SK-N-SH treated with all-trans-retinoic acid at 6 μM for 48 hours (cell line): ENCODE measurements around the gene CCDC78.

Experiments
- ATAC-seq: fragments of 200-7000 bp; cut with Tn5 transposase; 3 replicates; pipeline ENCODE4 v1.9.1; 2020; ENCODE audit warnings: mild to moderate bottlenecking, moderate library complexity
- BACH2 ChIP-seq: fragments of 250-450 bp; sonication (Bioruptor Pico); IDR thresholded peaks from 2 replicates; pipeline ENCODE4 v1.9.0; 2021; ENCODE audit warnings: mild to moderate bottlenecking, borderline replicate concordance
- CSDC2 ChIP-seq: fragments of 250-450 bp; sonication (Bioruptor Pico); IDR thresholded peaks from 2 replicates; pipeline ENCODE4 v1.5.0; 2020; ENCODE audit warnings: mild to moderate bottlenecking, moderate library complexity
- ESRRG ChIP-seq: fragments of 250-450 bp; sonication (Bioruptor Pico); IDR thresholded peaks from 2 replicates; pipeline ENCODE4 v1.6.1; 2021; ENCODE audit warnings: mild to moderate bottlenecking
- GLIS3 ChIP-seq: fragments of 250-450 bp; sonication (Bioruptor Pico); IDR thresholded peaks from 2 replicates; pipeline ENCODE4 v1.5.0; 2020; ENCODE audit warnings: mild to moderate bottlenecking, moderate library complexity
- ISL1 ChIP-seq: fragments of 250-450 bp; sonication (Bioruptor Pico); IDR thresholded peaks from 2 replicates; pipeline ENCODE4 v2.1.2; 2022; ENCODE audit warnings: mild to moderate bottlenecking, moderate library complexity
- OSR1 ChIP-seq: fragments of 250-450 bp; sonication (Bioruptor Pico); IDR thresholded peaks from 2 replicates; pipeline ENCODE4 v1.8.0; 2022; ENCODE audit warnings: moderate library complexity, mild to moderate bottlenecking, inconsistent platforms
- PPARA ChIP-seq: fragments of 250-450 bp; sonication (Bioruptor Pico); IDR thresholded peaks from 2 replicates; pipeline ENCODE4 v1.5.0; 2020; ENCODE audit warnings: mild to moderate bottlenecking, borderline replicate concordance
- RARB ChIP-seq: fragments of 250-450 bp; sonication (Bioruptor Pico); IDR thresholded peaks from 2 replicates; pipeline ENCODE4 v1.8.0; 2021; ENCODE audit warnings: mild to moderate bottlenecking, moderate library complexity
- SNAI2 ChIP-seq: fragments of 250-450 bp; sonication (Bioruptor Pico); IDR thresholded peaks from 2 replicates; pipeline ENCODE4 v1.5.0; 2020; ENCODE audit warnings: mild to moderate bottlenecking, moderate library complexity
- TCF4 ChIP-seq: fragments of 250-450 bp; sonication (Bioruptor Pico); IDR thresholded peaks from 2 replicates; pipeline ENCODE4 v1.8.0; 2021; ENCODE audit warnings: mild to moderate bottlenecking, moderate library complexity, borderline replicate concordance
- TOX ChIP-seq: fragments of 250-450 bp; sonication (Bioruptor Pico); IDR thresholded peaks from 2 replicates; pipeline ENCODE4 v1.8.0; 2021; ENCODE audit warnings: mild to moderate bottlenecking, moderate library complexity, borderline replicate concordance
- ZC3H10 ChIP-seq: fragments of 250-450 bp; sonication (Bioruptor Pico); IDR thresholded peaks from 2 replicates; pipeline ENCODE4 v1.5.1; 2021; ENCODE audit warnings: mild to moderate bottlenecking, moderate library complexity
- ZFP3 ChIP-seq: fragments of 250-450 bp; sonication (Bioruptor Pico); IDR thresholded peaks from 2 replicates; pipeline ENCODE4 v1.5.0; 2020; ENCODE audit warnings: mild to moderate bottlenecking, moderate library complexity
- ZFP30 ChIP-seq: fragments of 450-650 bp; formaldehyde crosslinking; IDR thresholded peaks from 2 replicates; pipeline ENCODE4 v1.5.0; 2022; ENCODE audit warnings: mild to moderate bottlenecking, moderate library complexity
- ZNF565 ChIP-seq: fragments of 450-650 bp; formaldehyde crosslinking; conservative IDR thresholded peaks from 2 replicates; pipeline ENCODE4 v1.5.0; 2020; ENCODE audit warnings: low read depth, mild to moderate bottlenecking, moderate library complexity
- ZNF8 ChIP-seq: fragments of 450-650 bp; formaldehyde crosslinking; IDR thresholded peaks from 2 replicates; pipeline ENCODE4 v1.5.0; 2020; ENCODE audit warnings: mild to moderate bottlenecking, moderate library complexity
- TF ChIP-seq, protein P1 (sequence below): fragments of 250-450 bp; sonication (Bioruptor Pico); IDR thresholded peaks from 2 replicates; pipeline ENCODE4 v1.5.0; 2020; ENCODE audit warnings: mild to moderate bottlenecking, moderate library complexity
- TF ChIP-seq, protein P2 (sequence below): fragments of 250-450 bp; sonication (Bioruptor Pico); IDR thresholded peaks from 2 replicates; pipeline ENCODE4 v1.5.1; 2021; ENCODE audit warnings: mild to moderate bottlenecking, moderate library complexity
- TF ChIP-seq, protein P3 (sequence below): fragments of 250-450 bp; sonication (Bioruptor Pico); IDR thresholded peaks from 2 replicates; pipeline ENCODE4 v1.8.0; 2021; ENCODE audit warnings: low read depth, mild to moderate bottlenecking, moderate library complexity, borderline replicate concordance
- TF ChIP-seq, protein P4 (sequence below): fragments of 250-450 bp; sonication (Bioruptor Pico); IDR thresholded peaks from 2 replicates; pipeline ENCODE4 v1.8.0; 2020; ENCODE audit warnings: mild to moderate bottlenecking, moderate library complexity, borderline replicate concordance

CCDC78 gene

DNA sequence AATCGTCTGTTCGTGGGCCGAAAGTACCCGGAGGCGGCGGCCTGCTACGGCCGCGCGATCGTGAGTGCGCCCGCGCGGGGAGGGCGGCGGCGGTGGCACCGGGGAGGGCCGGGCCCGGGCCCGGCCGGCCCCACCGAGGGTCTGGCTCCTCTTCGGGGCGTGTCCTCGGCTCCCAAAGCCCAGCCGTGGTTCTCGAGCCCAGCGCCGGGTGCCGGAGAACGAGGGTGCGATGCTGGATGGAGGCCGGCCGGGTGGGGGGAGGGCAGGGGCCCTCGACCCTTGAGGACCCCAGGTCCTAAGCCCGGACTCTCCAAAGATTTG is 45.7 kb downstream of the CCDC78 start (continued):
- TF ChIP-seq, protein P1, sequence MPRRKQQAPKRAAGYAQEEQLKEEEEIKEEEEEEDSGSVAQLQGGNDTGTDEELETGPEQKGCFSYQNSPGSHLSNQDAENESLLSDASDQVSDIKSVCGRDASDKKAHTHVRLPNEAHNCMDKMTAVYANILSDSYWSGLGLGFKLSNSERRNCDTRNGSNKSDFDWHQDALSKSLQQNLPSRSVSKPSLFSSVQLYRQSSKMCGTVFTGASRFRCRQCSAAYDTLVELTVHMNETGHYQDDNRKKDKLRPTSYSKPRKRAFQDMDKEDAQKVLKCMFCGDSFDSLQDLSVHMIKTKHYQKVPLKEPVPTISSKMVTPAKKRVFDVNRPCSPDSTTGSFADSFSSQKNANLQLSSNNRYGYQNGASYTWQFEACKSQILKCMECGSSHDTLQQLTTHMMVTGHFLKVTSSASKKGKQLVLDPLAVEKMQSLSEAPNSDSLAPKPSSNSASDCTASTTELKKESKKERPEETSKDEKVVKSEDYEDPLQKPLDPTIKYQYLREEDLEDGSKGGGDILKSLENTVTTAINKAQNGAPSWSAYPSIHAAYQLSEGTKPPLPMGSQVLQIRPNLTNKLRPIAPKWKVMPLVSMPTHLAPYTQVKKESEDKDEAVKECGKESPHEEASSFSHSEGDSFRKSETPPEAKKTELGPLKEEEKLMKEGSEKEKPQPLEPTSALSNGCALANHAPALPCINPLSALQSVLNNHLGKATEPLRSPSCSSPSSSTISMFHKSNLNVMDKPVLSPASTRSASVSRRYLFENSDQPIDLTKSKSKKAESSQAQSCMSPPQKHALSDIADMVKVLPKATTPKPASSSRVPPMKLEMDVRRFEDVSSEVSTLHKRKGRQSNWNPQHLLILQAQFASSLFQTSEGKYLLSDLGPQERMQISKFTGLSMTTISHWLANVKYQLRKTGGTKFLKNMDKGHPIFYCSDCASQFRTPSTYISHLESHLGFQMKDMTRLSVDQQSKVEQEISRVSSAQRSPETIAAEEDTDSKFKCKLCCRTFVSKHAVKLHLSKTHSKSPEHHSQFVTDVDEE, result no peak
- TF ChIP-seq TOX (CRISPR knock-in tag), result no peak
- TF ChIP-seq, protein P2, sequence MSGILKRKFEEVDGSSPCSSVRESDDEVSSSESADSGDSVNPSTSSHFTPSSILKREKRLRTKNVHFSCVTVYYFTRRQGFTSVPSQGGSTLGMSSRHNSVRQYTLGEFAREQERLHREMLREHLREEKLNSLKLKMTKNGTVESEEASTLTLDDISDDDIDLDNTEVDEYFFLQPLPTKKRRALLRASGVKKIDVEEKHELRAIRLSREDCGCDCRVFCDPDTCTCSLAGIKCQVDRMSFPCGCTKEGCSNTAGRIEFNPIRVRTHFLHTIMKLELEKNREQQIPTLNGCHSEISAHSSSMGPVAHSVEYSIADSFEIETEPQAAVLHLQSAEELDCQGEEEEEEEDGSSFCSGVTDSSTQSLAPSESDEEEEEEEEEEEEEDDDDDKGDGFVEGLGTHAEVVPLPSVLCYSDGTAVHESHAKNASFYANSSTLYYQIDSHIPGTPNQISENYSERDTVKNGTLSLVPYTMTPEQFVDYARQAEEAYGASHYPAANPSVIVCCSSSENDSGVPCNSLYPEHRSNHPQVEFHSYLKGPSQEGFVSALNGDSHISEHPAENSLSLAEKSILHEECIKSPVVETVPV (CRISPR knock-in tag), result no peak

DNA sequence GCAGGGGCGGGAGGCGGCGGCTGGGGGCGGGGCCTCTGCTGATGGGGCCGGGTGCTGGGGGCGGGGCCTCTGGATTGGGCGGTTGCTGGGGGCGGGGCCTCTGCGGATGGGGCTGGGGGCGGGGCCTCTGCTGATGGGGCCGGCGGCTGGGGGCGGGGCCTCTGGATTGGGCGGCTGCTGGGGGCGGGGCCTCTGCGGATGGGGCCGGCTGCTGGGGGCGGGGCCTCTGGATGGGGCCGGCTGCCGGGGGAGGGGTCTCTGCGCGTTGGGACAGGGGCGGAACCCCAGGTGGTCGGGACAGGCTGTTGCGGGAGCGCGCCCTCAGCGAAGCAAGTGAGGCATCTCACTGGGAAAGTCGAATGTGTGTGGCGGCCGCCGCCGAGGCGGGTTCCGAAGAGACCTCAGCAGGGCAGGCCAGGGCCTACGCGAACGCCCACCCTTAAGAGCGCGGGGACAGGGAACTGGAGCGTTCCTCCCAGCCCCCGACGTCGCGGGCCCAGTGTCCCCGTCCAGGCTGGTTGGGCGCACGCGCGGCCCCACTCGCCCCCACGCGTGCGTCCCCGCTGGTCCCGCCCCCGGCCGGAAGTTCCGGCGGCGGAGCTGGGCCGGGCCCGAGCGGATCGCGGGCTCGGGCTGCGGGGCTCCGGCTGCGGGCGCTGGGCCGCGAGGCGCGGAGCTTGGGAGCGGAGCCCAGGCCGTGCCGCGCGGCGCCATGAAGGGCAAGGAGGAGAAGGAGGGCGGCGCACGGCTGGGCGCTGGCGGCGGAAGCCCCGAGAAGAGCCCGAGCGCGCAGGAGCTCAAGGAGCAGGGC is 46.2 kb downstream of the CCDC78 start, which contains the start of gene STUB1:
STUB1 (plus strand) TSS at position 597 of the 811 bp plus-strand sequence; CDS start at position 713, 116 bp downstream.
- TF ChIP-seq ESRRG, result no peak
- TF ChIP-seq, protein P3, sequence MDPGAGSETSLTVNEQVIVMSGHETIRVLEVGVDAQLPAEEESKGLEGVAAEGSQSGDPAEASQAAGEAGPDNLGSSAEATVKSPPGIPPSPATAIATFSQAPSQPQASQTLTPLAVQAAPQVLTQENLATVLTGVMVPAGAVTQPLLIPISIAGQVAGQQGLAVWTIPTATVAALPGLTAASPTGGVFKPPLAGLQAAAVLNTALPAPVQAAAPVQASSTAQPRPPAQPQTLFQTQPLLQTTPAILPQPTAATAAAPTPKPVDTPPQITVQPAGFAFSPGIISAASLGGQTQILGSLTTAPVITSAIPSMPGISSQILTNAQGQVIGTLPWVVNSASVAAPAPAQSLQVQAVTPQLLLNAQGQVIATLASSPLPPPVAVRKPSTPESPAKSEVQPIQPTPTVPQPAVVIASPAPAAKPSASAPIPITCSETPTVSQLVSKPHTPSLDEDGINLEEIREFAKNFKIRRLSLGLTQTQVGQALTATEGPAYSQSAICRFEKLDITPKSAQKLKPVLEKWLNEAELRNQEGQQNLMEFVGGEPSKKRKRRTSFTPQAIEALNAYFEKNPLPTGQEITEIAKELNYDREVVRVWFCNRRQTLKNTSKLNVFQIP (CRISPR knock-in tag), result no peak
- TF ChIP-seq, protein P2 (CRISPR knock-in tag), result no peak
- no peak for TF ChIP-seq SNAI2 (CRISPR knock-in tag)
- TF ChIP-seq PPARA (CRISPR knock-in tag), result no peak
- no peak for TF ChIP-seq ZC3H10 (CRISPR knock-in tag)
- no peak for TF ChIP-seq RARB
- no peak for TF ChIP-seq ZFP30
- no peak for TF ChIP-seq ZFP3 (CRISPR knock-in tag)
- no peak for TF ChIP-seq CSDC2
- TF ChIP-seq, protein P4, sequence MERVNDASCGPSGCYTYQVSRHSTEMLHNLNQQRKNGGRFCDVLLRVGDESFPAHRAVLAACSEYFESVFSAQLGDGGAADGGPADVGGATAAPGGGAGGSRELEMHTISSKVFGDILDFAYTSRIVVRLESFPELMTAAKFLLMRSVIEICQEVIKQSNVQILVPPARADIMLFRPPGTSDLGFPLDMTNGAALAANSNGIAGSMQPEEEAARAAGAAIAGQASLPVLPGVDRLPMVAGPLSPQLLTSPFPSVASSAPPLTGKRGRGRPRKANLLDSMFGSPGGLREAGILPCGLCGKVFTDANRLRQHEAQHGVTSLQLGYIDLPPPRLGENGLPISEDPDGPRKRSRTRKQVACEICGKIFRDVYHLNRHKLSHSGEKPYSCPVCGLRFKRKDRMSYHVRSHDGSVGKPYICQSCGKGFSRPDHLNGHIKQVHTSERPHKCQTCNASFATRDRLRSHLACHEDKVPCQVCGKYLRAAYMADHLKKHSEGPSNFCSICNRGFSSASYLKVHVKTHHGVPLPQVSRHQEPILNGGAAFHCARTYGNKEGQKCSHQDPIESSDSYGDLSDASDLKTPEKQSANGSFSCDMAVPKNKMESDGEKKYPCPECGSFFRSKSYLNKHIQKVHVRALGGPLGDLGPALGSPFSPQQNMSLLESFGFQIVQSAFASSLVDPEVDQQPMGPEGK (CRISPR knock-in tag), result no peak
- no peak for TF ChIP-seq TOX (CRISPR knock-in tag)
- no peak for TF ChIP-seq GLIS3 (CRISPR knock-in tag)
- no peak for TF ChIP-seq TCF4
- TF ChIP-seq ZNF8, result no peak
- TF ChIP-seq BACH2 (CRISPR knock-in tag), result no peak
- TF ChIP-seq ZNF565 (CRISPR knock-in tag), result no peak
- TF ChIP-seq, protein P1, result no peak
- no peak for TF ChIP-seq ISL1
- no peak for TF ChIP-seq OSR1
- peak; percentile 48 for ATAC-seq
